Rectal smooth muscle tissue (tissue), 1 donor: Measurements from ENCODE around the gene TMEM170A.
"Not testable (repeated sequence)": the region's sequence is repeated elsewhere in the genome, so short reads cannot be mapped to it uniquely, and the experiment has no call there.

Experiments used
- H3K27ac ChIP-seq: one replicate; pipeline ENCODE4 v1.7.0; 2013; ENCODE audit warnings: low read depth, low read length, inconsistent platforms
- H3K27me3 ChIP-seq: one replicate; pipeline ENCODE4 v1.7.0; 2013; ENCODE audit warnings: low read length; ENCODE audit not compliant: control insufficient read depth, insufficient read depth
- H3K36me3 ChIP-seq: one replicate; pipeline ENCODE4 v1.7.0; 2013; ENCODE audit warnings: low read length; ENCODE audit not compliant: control insufficient read depth, insufficient read depth
- H3K4me1 ChIP-seq: one replicate; pipeline ENCODE4 v1.7.0; 2013; ENCODE audit warnings: low read length; ENCODE audit not compliant: control insufficient read depth, insufficient read depth
- H3K4me3 ChIP-seq: one replicate; pipeline ENCODE4 v1.7.0; 2013; ENCODE audit warnings: low read length
- H3K9ac ChIP-seq: one replicate; pipeline ENCODE4 v1.7.0; 2013; ENCODE audit warnings: low read length

TMEM170A gene, protein sequence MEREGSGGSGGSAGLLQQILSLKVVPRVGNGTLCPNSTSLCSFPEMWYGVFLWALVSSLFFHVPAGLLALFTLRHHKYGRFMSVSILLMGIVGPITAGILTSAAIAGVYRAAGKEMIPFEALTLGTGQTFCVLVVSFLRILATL

DNA sequence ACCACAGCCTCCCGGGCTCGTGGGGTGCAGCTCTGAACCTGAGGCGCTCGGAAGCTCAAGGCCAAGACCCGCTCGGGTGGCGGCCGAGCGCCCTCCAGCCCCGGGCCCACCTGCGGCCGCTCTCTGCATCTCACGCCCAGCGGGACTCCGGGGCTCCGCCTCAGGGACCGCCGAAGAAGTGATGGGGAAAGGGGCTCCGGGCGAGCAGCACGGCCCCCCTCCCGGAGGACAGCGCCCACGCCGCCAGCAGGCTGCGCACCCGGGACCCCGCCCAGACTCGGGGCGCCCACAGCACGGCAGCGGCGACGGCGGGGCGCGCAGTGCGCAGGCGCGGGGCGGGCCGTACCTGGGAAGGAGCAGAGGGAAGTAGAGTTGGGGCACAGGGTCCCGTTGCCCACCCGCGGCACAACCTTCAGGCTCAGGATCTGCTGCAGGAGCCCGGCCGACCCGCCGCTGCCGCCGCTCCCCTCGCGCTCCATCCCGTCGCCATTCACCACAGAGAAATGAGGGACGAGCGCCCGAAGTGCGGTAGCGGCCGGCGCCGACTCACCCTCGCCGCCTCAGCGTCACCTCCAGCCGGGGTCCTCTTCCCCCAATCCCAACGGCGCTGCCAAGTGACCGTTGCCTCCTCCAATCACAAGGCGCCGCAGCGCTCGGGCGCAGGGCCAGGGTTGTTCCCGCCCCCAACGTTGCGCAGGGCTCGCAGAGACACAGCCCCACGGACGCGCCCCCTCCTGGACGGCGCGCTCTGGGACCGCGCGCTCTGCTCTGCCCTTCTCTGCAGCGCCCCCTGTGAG, at the start of gene TMEM170A:
Gene TMEM170A (minus strand): TSS at position 568 of the 797 bp plus-strand sequence. CDS start 89 bp downstream, at position 479.
- no peaks in the 10 kb centered on the region for H3K4me1 ChIP-seq
- no peaks in the 10 kb centered on the region for H3K27me3 ChIP-seq
- peak within 1 kb of the TSS; percentile 97 for H3K27ac ChIP-seq
- H3K9ac ChIP-seq, result peak within 1 kb of the TSS; percentile 80
- peak within 1 kb of the TSS; percentile 90 for H3K4me3 ChIP-seq
- no peaks in the 10 kb centered on the region for H3K36me3 ChIP-seq

DNA sequence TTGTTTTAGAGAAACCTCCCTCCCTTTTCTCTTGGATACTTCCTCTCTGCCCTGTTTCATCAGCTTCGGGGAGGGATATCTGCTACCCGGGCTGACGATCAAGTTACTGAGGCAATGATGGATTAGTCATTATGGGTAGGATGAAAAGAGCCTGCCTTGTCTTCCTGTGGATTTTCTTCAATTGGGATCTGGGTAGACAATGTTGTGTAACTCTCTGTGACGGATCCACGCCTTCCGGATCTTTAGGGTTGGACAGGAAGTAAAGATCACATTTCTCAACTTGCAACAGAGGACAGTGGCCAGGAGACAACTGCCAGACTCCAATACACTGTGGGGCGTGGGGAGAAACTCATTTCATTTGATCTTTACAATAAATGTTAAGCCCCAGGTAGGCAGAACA, 42.1 kb upstream of the TMEM170A start:
- H3K4me1 ChIP-seq, result peaks cover 3% of the 10 kb centered on the region
- H3K4me3 ChIP-seq, result no peak overlapping the region
- H3K27ac ChIP-seq, result no peak overlapping the region
- H3K27me3 ChIP-seq, result no peaks in the 10 kb centered on the region
- no peak overlapping the region for H3K9ac ChIP-seq
- H3K36me3 ChIP-seq, result no peaks in the 10 kb centered on the region

DNA sequence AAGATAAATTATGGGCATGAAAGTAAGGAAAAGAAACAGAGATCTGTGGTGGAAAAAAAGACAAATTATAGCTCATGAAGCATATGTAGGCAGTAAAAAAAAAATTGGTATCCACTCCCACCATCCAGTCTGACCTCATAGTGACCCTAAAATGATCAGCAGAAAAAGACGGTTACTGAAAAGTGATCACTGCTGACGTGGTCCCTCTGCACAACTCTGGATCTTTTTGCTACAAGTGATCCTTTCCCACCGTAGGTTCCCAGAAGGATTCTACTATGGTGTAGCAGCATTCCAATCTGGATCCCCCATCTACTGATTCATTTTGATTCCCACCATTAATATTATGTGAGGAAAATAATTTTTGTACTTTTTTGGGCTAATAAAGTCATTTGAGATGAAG, 41.6 kb upstream of the TMEM170A start:
- H3K4me3 ChIP-seq, result no peak overlapping the region
- no peaks in the 10 kb centered on the region for H3K36me3 ChIP-seq
- H3K9ac ChIP-seq, result no peak overlapping the region
- H3K4me1 ChIP-seq, result peaks cover 3% of the 10 kb centered on the region
- H3K27ac ChIP-seq, result no peak overlapping the region
- no peaks in the 10 kb centered on the region for H3K27me3 ChIP-seq

DNA sequence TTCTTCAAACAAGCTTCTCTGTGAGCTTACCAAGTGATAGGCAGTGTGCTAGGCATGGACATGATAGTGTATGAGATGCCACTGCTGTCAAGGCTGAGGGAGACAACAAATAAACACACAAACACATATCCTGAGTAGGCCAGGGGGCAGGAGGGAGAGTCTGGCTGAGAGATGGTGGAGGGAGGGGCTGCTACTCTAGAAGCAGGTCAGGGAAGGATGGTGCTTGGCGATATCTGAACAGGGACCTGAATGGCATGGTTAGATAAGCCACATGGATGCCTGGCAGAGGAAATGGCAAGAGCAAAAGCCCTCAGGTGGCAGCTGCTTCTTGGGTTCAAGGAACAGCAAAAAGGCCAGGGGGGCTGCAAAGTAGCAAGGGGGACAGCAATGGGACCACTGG, 39.3 kb upstream of the TMEM170A start:
- Histone ChIP-seq H3K9ac (no peak overlapping the region), H3K36me3 (no peaks in the 10 kb centered on the region), H3K4me1 (peaks cover 3% of the 10 kb centered on the region), H3K27ac (no peak overlapping the region), H3K4me3 (no peak overlapping the region), H3K27me3 (no peaks in the 10 kb centered on the region)

DNA sequence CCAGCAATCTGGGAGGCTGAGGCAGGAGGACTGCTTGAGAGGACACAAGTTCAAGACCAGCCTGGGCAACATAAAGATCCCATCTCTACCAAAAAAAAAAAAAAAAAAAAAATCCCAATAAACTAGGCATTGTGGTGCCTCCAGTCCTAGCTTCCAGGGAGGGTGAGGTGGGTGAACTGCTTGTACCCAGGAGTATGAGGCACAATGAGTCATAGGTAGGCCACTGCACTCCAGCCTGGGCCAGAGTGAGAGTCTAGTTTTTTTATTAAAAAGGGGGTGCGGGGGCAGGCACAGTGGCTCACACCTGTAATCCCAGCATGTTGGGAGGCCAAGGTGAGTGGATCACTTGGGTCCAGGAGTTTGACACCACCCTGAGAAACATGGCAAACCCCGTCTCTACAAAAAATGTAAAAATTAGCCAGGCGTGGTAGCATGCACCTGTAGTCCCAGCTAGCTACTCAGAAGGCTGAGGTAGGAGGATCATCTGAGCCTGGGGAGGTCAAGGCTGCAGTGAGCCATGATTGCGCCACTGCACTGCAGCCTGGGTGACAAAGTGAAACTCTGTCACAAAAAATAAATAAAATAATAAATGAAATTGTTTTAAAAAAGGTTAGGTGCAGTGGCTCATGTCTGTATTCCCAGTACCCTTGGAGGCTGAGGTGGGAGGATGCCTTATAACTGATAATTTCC, 38.6 kb upstream of the TMEM170A start:
- Histone ChIP-seq H3K36me3 (no peaks in the 10 kb centered on the region), H3K27ac (no peak overlapping the region), H3K9ac (no peak overlapping the region), H3K4me3 (no peak overlapping the region), H3K4me1 (peaks cover 3% of the 10 kb centered on the region), H3K27me3 (no peaks in the 10 kb centered on the region)

DNA sequence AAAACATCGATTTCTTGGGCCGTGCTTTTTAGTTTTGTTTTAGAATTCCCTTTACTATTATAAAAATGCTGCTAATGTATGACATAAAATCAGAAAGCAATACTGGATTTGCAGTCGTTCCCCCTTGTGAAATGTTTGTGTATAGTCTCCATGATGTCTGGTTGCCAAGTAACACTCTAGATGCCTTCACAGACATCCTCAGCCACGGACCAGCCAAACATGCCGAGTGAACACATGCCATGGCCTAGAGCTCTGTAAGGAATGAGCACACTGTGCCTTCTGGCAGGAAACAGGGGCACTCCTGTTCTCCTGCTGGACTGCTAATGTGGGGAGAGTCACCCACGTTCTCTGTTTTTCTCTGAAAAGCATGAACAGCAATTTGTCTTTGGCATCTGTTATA, 37.3 kb upstream of the TMEM170A start:
- not testable (repeated sequence) for H3K4me3 ChIP-seq, H3K9ac ChIP-seq, H3K27me3 ChIP-seq, H3K36me3 ChIP-seq, H3K4me1 ChIP-seq, H3K27ac ChIP-seq

DNA sequence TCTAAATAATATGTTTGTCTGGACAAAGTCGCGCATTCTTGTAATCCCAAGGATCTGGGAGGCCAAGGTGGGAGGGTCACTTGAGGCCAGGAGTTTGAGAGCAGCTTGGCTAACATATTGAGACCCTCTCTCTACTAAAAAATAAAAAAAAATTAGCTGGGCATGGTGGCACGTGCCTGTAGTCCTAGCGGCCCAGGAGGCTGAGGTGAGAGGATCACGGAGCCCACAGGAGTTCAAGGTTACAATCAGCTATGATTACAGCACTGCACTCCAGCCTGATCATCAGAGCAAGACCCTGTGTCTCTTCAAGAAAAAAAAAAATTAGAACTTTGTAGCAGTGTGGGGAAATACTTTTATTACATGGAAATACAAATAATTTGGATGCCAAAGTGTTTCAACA, 36.9 kb upstream of the TMEM170A start:
- H3K36me3 ChIP-seq, result no peaks in the 10 kb centered on the region
- H3K4me3 ChIP-seq, result no peak overlapping the region
- H3K9ac ChIP-seq, result no peak overlapping the region
- no peaks in the 10 kb centered on the region for H3K27me3 ChIP-seq
- H3K4me1 ChIP-seq, result peaks cover 3% of the 10 kb centered on the region
- no peak overlapping the region for H3K27ac ChIP-seq

DNA sequence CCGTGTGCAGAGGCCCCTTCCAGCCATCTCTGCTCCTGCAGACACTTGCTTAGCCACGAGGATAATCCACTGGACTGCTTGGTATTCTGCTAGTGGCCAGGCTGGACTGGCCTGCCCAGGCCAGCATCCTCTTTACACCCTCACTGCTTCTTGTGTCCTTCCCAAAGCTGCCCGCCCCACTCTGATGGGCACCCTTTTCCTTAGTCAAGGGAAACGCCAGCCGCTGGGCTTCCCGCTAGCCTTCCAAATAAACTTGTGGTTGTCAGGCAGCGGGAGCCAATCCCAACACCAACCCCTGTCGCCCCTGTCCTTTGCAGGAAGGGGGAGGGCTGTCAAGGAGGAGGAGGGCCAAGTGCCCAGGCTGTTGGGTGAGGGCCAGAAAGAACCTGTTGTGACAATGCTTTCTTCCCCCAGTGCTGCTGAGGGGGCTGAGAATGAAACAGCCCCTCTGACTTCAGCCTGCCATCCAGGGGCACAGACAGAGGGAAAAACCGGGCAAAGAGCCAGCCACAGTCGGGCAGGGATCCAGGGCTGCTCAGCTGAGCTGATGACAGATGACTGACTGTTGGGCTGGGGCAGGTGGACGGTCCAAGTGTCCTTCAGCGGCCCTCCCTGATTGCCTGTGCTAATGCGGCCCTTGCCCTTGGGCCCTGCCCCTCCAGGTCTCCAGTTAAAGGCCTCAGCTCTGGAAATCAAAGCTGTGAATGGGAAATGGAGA, 34.3 kb upstream of the TMEM170A start:
- H3K27me3 ChIP-seq, H3K27ac ChIP-seq, H3K4me1 ChIP-seq, H3K36me3 ChIP-seq, H3K9ac ChIP-seq, H3K4me3 ChIP-seq: not testable (repeated sequence)

DNA sequence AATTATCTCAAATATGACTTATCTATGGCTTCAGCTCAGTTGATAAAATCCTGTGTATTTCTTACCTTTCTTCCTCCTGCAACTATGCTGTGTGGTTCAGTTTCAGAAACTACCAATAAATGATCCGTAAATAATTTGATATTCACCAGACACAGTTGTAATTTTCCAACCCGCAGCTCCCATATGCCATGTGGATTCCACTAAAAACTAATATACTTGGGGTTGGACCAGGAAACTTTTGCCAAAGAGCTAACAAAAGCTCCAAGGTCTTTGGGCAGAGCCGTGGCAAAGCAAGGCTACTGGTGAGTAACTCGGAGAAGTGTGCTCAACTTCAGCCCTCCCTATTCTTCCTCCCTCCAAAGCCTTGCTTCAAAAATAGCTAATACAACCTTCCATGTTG, 33.1 kb upstream of the TMEM170A start:
- peaks cover 1% of the 10 kb centered on the region for H3K27me3 ChIP-seq
- H3K9ac ChIP-seq, result no peak overlapping the region
- H3K4me3 ChIP-seq, result no peak overlapping the region
- H3K4me1 ChIP-seq, result peaks cover 3% of the 10 kb centered on the region
- H3K36me3 ChIP-seq, result no peaks in the 10 kb centered on the region
- no peak overlapping the region for H3K27ac ChIP-seq

DNA sequence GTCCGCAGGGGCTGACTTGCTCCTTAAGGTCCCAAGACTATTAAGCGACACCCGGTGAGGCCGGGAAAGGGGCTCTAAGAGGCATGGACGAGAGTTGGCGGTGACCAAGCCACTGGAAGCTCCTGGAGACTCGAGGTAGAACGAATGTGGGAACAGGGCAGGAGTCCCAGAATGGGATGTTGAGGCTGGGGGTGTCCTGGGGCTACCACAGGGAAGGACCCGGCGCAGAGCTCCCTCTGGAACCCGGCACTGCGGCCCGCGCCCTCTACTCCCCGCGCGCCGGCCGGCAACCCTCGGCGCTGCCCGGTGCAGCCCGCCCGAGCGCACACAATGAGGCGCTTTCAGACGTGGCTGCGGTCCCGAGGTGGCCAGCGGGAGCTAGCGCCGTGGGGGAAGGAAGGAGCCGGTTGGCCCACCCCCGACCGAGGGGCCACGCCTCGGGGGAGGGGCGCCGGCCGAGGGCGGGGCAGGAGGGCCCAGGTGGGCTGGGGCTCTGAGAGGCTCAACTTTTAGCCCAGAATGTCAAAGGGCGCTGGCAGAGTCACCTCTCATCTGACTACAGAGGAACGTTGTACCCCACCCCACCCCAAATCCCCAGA, 30.7 kb upstream of the TMEM170A start, which contains the start of gene CHST6:
Gene CHST6 (minus strand): TSS at position 366 of the 599 bp plus-strand sequence. CDS start 15,613 bp downstream, outside the sequence.
- Histone ChIP-seq H3K27ac (no peak within 1 kb of the TSS), H3K36me3 (no peaks in the 10 kb centered on the region), H3K4me3 (peak within 1 kb of the TSS; percentile 58), H3K27me3 (peaks cover 1% of the 10 kb centered on the region), H3K9ac (no peak within 1 kb of the TSS), H3K4me1 (no peaks in the 10 kb centered on the region)

DNA sequence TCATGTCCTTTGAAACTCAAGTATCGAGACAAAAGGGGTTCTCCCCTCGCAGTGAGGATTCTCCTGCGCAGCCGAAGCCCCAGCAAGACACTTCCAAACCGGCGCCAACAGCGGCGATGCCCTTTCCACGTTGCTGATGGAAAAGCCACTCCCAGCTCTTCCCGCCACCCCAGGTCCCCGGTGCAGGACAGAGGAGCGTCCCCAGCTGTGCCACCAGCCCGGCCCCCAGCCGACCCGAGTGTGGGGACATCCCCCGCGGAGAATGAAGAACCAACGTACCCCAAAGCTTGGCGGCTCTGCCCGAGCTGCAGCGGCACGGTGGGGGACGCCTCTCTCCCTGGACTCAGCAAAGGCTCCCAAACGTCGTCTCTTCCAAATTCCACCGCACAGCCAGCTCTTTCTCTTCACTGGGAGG, 30.2 kb upstream of the TMEM170A start:
- peak overlapping the region; percentile 58 for H3K4me3 ChIP-seq
- H3K36me3 ChIP-seq, result no peaks in the 10 kb centered on the region
- H3K9ac ChIP-seq, result no peak overlapping the region
- H3K4me1 ChIP-seq, result no peaks in the 10 kb centered on the region
- peaks cover 1% of the 10 kb centered on the region for H3K27me3 ChIP-seq
- H3K27ac ChIP-seq, result no peak overlapping the region

DNA sequence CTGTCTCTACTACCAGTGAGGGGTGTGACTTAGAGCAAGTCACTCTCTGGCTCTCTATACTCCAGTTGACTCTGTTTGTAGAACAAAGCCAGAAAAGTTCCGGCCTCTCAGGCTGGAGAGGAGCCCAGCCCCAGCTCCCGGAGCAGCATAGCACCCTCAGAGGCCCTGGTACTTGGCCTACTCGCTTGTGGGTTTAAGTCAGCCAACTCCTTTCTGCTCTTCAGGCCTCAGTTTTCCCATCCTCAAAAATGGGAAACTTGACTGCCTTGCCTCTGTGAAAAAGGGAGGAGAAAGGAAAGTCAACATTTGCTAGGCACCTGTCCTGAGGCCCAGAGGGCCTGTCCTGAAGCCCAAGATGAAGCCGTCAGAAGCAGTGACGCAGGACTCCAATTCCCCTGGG, 29.7 kb upstream of the TMEM170A start:
- H3K9ac ChIP-seq, result no peak overlapping the region
- H3K27ac ChIP-seq, result no peak overlapping the region
- H3K4me3 ChIP-seq, result peak overlapping the region; percentile 58

More for the DNA sequence above, 29.7 kb upstream of the TMEM170A start:
- Histone ChIP-seq H3K27me3 (peaks cover 1% of the 10 kb centered on the region), H3K4me1 (no peaks in the 10 kb centered on the region), H3K36me3 (no peaks in the 10 kb centered on the region)
